Right hindlimb (tissue), 1 donor: ENCODE measurements around the gene GLIPR1L1.
"Not testable (repeated sequence)": the region's sequence is repeated elsewhere in the genome, so short reads cannot be mapped to it uniquely, and the experiment has no call there.

Source experiments
- DNase-seq: peaks from one replicate; pipeline ENCODE4 v3.0.0-alpha.2; 2018

The GLIPR1L1 gene, protein sequence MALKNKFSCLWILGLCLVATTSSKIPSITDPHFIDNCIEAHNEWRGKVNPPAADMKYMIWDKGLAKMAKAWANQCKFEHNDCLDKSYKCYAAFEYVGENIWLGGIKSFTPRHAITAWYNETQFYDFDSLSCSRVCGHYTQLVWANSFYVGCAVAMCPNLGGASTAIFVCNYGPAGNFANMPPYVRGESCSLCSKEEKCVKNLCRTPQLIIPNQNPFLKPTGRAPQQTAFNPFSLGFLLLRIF

DNA sequence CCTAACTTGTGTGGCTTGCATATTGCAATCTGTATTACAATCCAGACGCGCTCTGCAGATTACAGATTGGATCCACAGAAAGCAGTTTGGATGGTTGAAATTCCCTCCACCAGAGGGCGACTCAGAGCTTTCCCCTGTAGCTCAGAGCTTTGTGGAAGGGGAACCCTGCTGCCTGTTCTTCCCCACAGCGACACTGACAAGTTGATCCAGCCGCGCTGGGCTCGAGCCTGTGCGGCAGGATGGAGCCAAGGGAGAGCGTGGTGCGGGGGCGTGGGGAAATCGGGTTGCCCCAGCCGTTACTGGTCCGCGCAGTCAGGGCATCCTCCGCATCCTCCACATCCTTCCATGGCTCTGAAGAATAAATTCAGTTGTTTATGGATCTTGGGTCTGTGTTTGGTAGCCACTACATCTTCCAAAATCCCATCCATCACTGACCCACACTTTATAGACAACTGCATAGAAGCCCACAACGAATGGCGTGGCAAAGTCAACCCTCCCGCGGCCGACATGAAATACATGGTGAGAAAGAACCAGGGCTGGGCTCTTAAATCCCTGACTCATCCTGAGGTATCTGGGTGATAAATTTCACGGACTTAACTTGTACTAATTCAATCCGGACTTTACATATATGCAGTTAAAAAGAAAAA is at the start of gene GLIPR1L1:
TSS of gene GLIPR1L1 (plus strand) at position 287 of the 647 bp plus-strand sequence. CDS start at position 346, 59 bp downstream.
- DNase-seq = peak; percentile 87

DNA sequence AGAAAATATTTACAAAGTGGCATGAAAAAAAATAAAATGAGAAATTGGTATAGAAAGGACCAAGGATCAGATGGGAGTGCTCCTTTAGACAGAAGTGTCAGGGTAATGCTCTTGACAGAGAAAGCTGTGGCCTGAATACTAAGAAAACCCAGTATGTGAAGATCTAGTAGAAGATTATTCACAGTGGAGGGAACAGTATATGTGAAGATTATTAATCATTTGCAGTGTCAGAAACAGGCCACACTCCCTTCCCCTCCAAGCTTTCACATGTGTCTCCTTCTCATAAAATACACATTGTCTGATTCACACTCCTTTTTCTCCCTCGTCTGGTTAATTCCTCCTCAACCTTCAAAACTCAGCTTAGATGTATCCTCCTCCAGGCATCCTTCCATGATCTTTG is 45.6 kb upstream of the GLIPR1L1 start:
- DNase-seq = no peak

DNA sequence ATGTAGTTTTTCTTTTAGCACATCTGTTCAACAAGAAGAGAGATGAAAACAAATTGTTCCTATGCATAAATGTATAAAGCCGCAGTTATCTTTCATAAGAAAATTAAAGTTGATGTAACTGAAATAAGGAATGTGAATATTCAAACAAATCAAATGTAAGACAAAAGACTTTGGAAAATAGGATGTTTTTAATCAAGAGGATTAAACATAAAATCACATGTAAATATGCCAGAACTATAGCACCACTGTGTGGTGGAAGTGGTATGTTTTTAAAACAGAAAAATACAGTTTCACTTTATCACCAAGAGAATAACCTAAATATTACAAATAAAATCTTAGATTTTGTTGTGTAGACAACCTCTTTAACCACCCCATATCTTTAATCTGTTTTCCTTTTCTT is 44.7 kb upstream of the GLIPR1L1 start:
- DNase-seq = no peak

DNA sequence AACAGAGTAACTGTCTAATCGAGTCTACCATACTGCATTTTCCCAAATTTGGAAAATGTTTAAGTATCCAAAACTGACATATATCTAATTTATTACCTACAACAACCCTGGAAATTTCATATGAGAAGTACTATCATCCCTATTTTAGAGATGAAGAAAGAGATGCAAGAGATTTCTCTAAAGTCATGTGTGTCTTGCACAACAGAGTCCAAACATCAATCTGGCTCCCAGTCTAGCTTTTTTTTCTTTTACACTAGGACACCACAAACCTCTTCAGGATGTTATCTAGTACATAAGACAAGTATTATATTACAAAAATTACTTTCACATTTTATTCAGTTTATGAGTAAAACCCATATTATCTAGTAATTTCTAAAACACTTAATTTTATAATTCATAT is 43.5 kb upstream of the GLIPR1L1 start:
- DNase-seq = no peak

DNA sequence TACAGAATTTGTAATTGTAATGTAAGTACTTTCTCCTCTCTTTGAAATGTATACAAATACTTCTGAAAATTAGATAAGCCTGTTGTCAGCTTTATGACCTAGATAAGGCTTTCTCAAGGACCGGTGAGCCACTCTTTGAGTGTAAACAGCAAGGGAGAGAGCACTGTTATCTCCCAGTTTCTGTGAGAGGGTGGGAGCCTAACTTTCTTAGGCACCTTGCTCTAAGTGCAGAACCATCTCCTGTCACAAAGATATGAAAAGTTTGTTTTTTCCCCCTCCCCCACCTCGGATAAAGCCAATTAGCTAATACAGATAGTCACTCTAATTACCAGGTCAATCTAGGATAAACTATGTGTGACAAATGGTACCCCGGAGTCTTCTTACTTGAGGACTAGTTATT is 40.1 kb upstream of the GLIPR1L1 start:
- DNase-seq = no peak

DNA sequence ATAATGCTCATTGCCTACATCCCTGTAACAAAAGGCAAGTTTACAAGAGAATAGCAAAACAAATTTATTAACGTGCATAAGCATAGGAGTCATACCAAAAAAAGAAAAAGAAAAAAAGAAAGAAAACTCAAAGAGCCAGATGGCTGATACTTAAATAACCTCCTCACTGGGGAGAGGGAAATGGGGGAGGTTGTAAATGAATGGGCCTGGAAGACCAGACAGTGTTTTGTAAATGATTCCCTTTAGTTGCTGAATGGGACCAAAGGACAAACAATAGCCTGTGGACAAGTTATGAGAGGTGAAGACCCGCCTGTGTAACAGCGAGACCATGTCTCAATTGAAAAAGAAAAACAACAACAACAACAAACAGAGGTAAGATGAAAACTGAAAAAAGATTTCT is 39.7 kb upstream of the GLIPR1L1 start:
- no peak for DNase-seq

DNA sequence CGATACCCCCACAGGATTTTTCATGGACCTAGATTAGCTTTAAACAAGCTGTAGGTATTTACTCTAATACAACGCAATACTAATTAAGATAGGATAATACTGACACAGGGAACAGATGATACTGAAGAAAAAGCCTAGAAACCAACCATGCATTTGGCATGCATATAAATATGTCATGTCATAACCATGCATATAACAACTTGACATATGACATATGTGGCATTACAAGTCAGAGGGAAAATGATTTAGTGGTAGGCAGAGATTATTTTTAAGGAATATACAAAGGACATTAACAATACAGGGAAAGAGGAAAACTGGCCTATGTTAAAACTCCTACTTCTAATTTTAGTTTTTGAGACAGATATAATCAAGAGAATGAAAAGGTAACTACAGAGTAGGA is 32.2 kb upstream of the GLIPR1L1 start:
- DNase-seq = no peak

DNA sequence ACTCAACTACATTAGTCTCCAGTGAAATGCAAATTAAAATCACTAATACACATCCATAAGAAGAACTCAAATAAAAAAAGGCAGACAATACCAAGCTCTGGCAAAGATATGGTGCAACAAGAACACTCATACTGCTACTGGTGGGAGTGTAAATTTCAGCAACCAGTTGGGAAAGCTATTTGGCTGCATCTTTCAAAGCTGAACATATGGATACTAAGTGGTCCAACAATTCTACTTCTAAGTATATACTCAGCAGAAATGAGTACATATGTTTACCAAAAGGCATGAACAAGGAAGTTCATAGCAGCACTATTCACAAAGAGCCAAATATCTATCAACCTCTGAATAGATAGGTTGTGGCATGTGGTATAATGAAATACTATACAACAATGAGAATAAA is 31.7 kb upstream of the GLIPR1L1 start:
- DNase-seq = no peak

DNA sequence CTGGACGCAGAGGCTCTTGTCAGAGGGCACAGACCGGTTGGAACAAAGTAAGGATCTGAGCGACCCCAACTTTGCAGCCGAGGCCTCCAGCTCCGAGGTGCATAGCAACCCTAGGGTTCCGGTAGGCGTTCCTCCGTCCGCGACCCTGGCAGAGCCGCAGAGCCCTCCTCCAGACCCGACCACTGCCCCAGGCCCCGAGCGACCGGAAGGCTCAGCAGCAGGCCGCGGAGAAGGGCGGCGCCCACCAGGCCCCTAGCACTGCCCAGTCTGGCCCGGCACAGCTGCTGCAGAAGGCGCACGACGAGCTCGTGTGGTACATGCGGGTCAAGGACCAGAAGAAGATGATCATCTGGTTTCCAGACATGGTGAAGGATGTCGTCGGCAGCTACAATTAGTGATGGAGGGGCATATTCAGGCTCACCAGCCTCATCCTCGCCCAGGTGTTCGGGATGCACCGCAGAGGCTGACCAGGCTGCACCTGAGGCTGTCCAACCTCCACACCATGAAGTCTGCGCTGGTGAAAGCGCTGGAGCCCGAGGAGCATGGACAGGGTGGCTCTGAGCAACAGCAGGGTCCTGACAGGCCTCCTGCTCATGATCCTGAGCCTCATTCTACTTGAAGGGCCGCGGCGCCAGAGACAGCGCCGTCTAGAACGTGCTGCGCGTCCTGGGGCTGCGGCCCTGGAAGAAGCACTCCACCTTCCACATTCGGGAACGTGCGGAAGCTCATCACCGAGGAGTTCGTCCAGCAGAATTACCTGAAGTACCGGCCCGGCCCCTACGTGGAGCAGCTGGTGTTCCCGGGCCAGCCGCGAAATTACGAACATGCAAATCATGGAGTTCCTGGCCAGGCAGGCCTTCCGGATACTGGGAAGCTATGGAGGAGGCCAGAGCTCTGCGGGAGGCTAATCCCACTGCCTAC is 28.8 kb upstream of the GLIPR1L1 start:
- DNase-seq = no peak

DNA sequence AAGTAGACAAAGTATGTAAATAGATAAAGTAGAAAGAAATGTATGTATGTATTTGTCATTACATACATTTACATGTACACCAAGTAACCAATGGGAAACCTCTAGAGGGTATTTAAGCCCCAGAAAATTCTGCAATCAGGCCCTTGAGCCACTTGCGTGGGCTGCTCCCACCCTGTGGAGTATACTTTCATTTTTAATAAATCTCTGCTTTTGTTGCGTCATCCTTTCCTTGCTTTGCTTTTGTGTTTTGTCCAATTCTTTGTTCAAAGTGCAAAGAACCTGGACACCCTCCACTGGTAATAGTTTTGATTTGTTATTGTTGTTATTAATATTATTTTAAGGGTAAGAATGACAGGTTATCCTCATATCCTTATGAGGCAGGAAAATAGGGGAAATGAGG is 26.2 kb upstream of the GLIPR1L1 start:
- DNase-seq = no peak

DNA sequence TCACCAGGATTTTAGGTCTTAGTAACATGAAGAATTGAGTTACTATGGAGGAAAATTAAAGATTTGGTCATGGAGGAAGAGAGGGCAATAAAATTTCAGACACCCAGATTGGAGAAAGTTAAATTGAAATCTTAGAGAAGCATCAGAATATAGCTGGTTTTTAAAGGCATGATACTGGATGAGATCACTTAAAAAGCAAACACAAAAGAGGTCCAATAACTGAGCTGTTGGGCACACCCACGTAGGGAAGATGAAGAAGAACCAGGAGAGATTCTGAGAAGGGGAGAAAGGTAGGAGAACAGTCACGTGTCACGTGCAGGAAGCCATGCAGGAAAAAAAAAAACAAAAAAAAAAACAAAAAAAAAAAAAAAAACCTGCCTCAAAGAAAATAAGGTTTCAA is 23.1 kb upstream of the GLIPR1L1 start:
- DNase-seq = no peak

DNA sequence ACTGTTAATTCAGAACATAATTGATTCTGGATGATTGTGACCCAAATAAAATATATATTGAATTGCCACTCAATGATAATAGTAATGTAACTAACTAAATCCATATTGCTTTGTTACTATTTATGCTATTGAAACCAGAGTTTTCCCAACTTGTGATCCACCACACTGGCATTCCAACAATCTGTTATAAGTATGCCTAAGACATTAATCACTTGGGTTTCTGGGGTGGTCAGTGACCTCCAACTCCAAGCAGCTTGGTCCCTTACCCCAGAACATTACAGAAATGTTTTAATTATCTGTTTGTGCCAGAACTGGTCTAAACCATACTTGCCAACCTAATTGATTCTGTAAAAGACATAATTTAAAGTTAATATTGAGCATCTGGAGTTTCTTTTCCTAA is 19.0 kb upstream of the GLIPR1L1 start:
- DNase-seq = no peak

DNA sequence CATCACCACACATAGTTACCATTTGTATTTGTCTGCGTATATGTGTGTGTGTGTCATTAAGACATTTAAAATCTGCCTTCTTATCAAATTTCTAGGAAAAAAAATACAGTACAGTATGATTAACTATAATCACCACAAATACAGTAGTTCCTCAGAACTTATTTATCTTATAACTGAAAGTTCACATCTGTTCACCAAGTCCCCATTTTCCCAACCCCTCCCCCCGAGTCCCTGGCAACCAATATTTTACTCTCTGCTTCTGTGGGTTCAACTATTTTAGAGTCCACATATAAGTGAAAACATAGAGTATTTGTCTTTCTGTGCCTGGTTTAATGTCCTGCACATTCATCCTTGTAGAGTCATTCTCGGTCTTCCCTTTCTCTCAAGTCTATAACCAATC is 16.7 kb upstream of the GLIPR1L1 start:
- no peak for DNase-seq

DNA sequence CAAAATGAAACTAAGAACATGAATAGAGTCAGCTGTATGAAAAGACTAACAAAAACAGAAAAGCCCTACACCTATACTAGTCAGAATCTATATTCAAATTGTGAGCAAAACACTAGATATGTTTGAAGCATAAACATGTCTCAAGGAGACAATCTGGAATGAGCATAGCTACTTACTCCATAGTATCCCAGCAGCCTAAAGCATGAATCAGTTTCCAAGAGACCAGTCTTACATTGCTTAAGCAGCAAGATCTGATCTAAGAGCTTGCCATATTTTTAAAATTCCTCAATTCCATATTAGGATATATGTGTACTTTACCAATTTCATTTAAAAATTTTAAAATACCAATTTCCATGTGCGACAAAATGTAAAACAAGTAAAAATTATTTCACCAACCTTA is 12.0 kb upstream of the GLIPR1L1 start:
- DNase-seq = no peak

DNA sequence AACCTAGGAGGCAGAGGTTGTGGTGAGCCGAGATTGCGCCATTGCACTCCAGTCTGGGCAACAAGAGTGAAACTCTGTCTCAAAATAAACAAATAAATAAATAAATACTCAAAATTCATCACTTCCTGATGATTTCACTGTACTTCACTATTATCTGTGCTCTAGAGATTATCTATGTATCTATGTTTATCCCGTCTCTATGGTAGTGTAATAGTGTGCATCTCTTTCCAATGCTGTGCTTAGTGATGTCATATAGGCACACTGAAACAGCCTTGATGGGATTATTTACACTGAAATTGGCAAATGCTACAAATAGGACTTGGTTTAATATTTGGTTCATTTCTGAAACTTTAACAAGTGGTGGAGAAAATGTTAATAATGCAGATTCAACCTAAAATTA is 10.8 kb upstream of the GLIPR1L1 start:
- DNase-seq = no peak

DNA sequence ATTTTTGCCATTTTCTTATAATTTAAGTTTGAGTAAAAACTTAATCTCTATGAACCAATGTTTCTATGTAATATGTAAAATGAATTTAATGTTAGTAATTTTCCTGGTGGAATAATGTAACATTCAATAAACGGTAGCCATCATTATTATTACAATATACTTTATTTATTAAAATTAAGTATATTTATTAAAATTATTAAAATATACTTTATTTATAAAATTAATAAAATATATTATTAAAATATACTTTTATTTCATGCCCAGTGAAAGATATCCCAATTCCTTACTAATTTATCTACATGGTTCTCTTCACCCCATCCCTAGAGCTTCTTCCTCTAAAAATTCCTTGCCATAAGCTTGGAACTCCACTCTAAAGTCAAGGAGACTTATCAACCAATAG is 6.8 kb upstream of the GLIPR1L1 start:
- DNase-seq = no peak

DNA sequence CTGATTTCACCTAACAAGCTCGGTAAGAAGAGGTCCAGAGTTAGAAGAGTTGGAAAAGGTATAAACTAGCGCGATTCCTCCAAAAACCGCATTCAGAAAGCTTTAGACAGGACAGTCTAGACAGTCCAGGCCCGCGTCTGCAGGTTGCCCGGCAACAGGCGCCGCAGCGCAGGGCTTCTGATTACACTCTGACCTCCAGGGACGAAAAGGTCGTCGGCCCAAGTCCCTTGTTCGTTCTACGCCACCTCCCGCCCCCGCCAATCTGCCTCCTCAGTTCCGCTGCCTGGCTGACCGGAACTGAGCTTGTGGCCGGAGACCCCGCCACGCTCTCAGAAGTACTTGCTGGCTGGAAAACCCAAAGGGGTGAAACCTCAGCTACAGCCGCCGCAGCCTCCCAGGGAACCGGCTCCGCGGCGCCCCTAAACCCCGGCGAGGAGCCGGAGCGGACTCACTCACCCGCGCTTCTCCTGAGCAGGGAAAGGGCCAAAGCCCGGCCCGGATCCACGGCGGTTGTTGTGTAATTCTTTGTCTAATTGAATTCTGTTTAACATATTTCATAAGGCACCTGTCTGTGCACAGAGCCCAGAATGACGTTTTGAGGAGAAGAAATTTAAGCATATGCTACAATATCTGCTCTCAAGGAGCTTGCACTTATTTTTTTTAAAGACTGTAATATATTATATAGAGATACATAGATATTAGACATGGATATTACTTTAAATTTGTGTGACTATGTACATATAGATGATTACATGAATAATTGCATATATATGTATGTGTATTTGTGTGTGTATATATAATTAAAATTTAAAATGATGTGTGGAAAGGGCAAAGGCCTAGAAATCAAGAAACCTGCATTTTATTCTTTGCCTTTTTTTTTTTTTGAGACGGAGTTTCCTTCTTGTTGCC is 4.3 kb upstream of the GLIPR1L1 start, which contains the start of gene CAPS2:
TSS of gene CAPS2 (minus strand) at position 407 of the 909 bp plus-strand sequence. CDS start 3,826 bp downstream, outside the sequence.
- DNase-seq = peak; percentile 90

DNA sequence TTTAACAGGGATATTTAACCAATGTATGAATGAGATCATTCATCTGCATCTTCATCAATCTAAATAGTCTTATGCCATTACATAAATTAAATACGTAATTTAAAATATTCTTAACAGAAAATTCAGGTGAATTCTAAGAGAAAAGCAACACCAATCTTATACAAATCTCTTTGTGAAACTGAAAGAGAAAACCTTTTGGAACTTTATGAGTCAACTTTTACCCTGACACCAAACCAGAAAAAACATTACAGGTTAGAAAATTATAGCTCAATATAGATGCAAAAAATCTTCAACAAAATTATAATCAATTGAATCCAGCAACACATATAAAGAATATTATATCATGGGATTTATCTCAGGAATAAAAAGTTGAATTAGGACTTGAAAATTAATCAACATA is 3.4 kb downstream of the GLIPR1L1 start:
- DNase-seq = no peak

DNA sequence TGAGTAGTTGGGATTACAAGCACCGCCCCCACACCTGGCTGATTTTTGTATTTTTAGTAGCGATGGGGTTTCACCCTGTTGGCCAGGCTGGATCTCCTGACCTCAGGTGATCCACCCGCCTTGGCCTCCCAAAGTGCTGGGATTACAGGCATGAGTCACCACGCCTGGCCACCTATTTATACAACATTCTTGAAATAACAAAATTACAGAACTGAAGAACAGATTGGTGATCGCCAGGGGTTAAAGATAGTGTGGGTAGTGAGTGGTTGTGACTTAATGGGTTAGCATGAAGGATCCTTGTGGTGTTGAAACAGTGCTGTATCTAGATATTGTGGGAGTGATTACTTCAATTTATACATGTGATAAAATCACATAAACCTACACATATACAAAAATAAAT is 7.4 kb downstream of the GLIPR1L1 start:
- DNase-seq = no peak

DNA sequence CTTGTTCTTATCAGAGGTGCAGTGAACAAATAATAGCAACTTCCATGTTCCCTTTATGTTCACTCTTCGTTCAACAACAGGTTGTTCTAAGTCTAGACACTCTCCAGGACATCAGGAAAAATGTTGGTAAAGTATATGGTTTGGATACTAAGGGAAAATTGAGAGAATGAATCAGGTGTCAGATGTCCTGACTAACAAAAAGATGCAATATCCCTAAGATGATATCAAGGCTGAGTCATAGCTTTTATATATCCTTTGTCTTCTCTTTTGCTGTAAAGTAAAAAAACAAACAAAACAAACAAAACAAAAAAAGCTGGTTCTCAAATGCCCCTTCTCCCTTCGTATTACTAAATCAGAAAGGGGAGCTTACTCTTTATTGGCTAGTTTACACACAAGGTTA is 11.1 kb downstream of the GLIPR1L1 start:
- DNase-seq = no peak

DNA sequence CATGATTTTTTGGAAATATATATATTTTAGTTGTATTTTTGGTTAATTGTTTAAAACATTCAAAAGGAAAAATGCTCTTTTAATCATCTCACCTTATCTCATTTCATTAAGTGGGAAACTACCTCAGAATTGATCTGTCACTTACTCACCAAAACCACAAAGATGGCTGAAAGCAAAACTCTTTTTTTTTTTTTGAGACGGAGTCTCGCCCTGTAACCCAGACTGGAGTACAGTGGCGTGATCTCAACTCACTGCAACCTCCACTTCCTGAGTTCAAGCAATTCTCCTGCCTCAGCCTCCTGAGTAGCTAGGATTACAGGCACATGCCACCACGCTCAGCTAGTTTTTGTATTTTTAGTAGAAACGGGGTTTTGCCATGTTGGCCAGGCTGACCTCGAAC is 11.7 kb downstream of the GLIPR1L1 start:
- DNase-seq = not testable (repeated sequence)

DNA sequence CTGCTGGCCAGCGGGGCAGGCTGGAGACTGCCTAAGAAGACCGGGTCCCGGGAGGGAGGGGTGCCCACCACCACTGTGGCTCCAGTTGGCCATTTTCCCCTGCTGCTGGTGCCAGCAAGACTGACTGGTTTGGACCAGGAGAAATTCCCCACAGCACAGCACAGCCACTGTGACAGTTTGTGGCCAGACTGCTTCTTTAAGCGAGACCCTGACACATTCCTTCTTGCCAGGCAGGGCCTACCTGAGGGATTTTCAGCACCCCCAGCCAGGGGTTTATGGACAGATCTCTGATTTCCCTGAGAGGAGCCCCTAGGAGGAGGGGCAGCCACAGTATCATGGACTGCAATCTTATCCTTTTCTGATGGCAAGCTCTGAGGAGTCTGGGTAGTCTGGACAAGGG is 15.5 kb downstream of the GLIPR1L1 start:
- DNase-seq = no peak

DNA sequence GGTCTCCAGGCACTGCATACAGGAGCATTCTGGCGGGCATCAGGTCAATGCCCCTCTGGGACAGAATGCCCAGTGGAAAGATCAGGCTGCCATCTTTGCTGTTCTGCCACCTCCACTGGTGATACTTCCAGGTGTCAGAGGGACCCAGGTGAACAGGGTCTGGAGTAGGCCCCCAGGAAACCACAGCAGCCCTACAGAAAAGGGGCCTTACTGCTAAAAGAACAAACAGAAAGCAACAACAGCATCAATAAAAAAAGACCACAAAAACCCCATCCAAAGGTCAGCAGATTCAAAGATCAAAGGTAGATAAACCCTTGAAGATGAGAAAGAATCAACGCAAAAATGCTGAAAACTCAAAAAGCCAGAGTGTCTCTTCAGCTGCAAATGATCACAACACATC is 15.9 kb downstream of the GLIPR1L1 start:
- DNase-seq = no peak
